ENCODE data around the gene THEM5.
A peak's percentile ranks its signal among the peaks of the same experiment; 100 is the strongest.
"Not testable (repeated sequence)": the region's sequence is repeated elsewhere in the genome, so short reads cannot be mapped to it uniquely, and the experiment has no call there.

THEM5 gene

GRCh38 chr1:151853411-151853943 lies at the start of gene THEM5:
Gene THEM5, minus strand, starts transcription at chr1:151853712. Its CDS starts 147 bp downstream, at chr1:151853565.
- no peak for DNase-seq (ENCODE audit: low read depth, low spot score)

GRCh38 chr1:151902858-151903257 lies 49.3 kb upstream of the THEM5 start:
- no peak for DNase-seq (ENCODE audit: low read depth, low spot score)

GRCh38 chr1:151900804-151901203 lies 47.3 kb upstream of the THEM5 start:
- DNase-seq (ENCODE audit: low read depth, low spot score), result not testable (repeated sequence)

- DNase-seq (ENCODE audit: low read depth, low spot score), result no peak
Observed at GRCh38 chr1:151898519-151898991, 45.0 kb upstream of the THEM5 start.

GRCh38 chr1:151897991-151898431 lies 44.5 kb upstream of the THEM5 start:
- no peak for DNase-seq (ENCODE audit: low read depth, low spot score)

GRCh38 chr1:151893176-151893924 lies 39.8 kb upstream of the THEM5 start:
- DNase-seq (ENCODE audit: low read depth, low spot score), result no peak

- no peak for DNase-seq (ENCODE audit: low read depth, low spot score)
Observed at GRCh38 chr1:151892190-151892589, 38.7 kb upstream of the THEM5 start.

GRCh38 chr1:151891512-151891911 lies 38.0 kb upstream of the THEM5 start:
- no peak for DNase-seq (ENCODE audit: low read depth, low spot score)

GRCh38 chr1:151888972-151889570 lies 35.6 kb upstream of the THEM5 start:
- no peak for DNase-seq (ENCODE audit: low read depth, low spot score)

GRCh38 chr1:151887028-151887427 lies 33.5 kb upstream of the THEM5 start:
- DNase-seq (ENCODE audit: low read depth, low spot score), result peak; percentile 30

GRCh38 chr1:151885479-151885878 lies 32.0 kb upstream of the THEM5 start:
- no peak for DNase-seq (ENCODE audit: low read depth, low spot score)

GRCh38 chr1:151884879-151885278 lies 31.4 kb upstream of the THEM5 start:
- DNase-seq (ENCODE audit: low read depth, low spot score), result not testable (repeated sequence)

- not testable (repeated sequence) for DNase-seq (ENCODE audit: low read depth, low spot score)
Observed at GRCh38 chr1:151884445-151884844, 30.9 kb upstream of the THEM5 start.

- DNase-seq (ENCODE audit: low read depth, low spot score), result not testable (repeated sequence)
Observed at GRCh38 chr1:151883898-151884297, 30.4 kb upstream of the THEM5 start.

- DNase-seq (ENCODE audit: low read depth, low spot score), result not testable (repeated sequence)
Observed at GRCh38 chr1:151882918-151883317, 29.4 kb upstream of the THEM5 start.

GRCh38 chr1:151882466-151882865 lies 29.0 kb upstream of the THEM5 start:
- DNase-seq (ENCODE audit: low read depth, low spot score), result no peak

GRCh38 chr1:151881479-151881878 lies 28.0 kb upstream of the THEM5 start:
- no peak for DNase-seq (ENCODE audit: low read depth, low spot score)

- DNase-seq (ENCODE audit: low read depth, low spot score), result no peak
Observed at GRCh38 chr1:151875419-151876097, 22.0 kb upstream of the THEM5 start.

GRCh38 chr1:151872776-151873175 lies 19.3 kb upstream of the THEM5 start:
- not testable (repeated sequence) for DNase-seq (ENCODE audit: low read depth, low spot score)

GRCh38 chr1:151871284-151872030 lies 17.9 kb upstream of the THEM5 start:
- DNase-seq (ENCODE audit: low read depth, low spot score), result no peak

GRCh38 chr1:151868486-151868885 lies 15.0 kb upstream of the THEM5 start:
- DNase-seq (ENCODE audit: low read depth, low spot score), result no peak

Measured in brain pericyte (primary cell).